Esophagus squamous epithelium (tissue), 5 donors: ENCODE measurements around the gene LTBP3. TPM values are rescaled to one million over a fixed set of nuclear protein-coding genes. Genes with fewer than 3 reads are reported as not detected.
A peak's percentile ranks its signal among the peaks of the same experiment; 100 is the strongest.

Experiments
- DNase-seq: peaks from one replicate; lab custom pipeline; 2025; lab: John Stamatoyannopoulos, UW
- H3K27ac ChIP-seq, 4 donors: fragments of 200-600 bp; sonication (generic); one replicate each; pipeline ENCODE4 v1.5.1; 2016 to 2019; ENCODE audit warnings: mild to moderate bottlenecking in 1 of 4
- H3K27me3 ChIP-seq, 4 donors: fragments of 200-600 bp; sonication (generic); 1 replicate in 3 of 4; 2 replicates in 1 of 4; pipeline versions ENCODE4 v1.5.1 to v1.6.0; 2017 to 2021; ENCODE audit warnings: antibody characterized with exemption in 1 of 4
- H3K36me3 ChIP-seq, 3 donors: fragments of 200-600 bp; sonication (generic); one replicate each; pipeline ENCODE4 v1.5.1; 2016 to 2019
- H3K4me1 ChIP-seq, 3 donors: fragments of 200-600 bp; sonication (generic); one replicate each; pipeline ENCODE4 v1.5.1; 2017 to 2019
- H3K4me3 ChIP-seq, 4 donors: fragments of 200-600 bp; sonication (generic); 1 replicate in 3 of 4; 2 replicates in 1 of 4; pipeline ENCODE4 v1.5.1; 2016 to 2019; ENCODE audit warnings: mild to moderate bottlenecking in 2 of 4, moderate library complexity in 1 of 4
- H3K9me3 ChIP-seq, 3 donors: fragments of 200-600 bp; sonication (generic); one replicate each; pipeline ENCODE4 v1.5.1; 2016 to 2019
- POLR2A ChIP-seq, 4 donors: fragments of 450-650 bp; IDR thresholded peaks; one replicate each; pipeline ENCODE4 v1.6.1; 2017; ENCODE audit warnings: antibody characterized with exemption in 4 of 4, mild to moderate bottlenecking in 4 of 4, moderate library complexity in 3 of 4
- WGBS, 2 donors: methylation state at CpG; one replicate each; pipeline ENCODE4 v1.1.5; 2018; 5-methylcytosine and 5-hydroxymethylcytosine counted together
- intact Hi-C: fragments of 100-400 bp; cut with DNase I; formaldehyde crosslinking; loops from one replicate; pipeline ENCODE4 v1.15.0; 2022
- total RNA-seq, 4 donors: library from RNA; depleted of rRNA; stranded (reverse); fragments of >200 nt; gene quantifications; one replicate each; pipeline ENCODE4 v1.1.0, GENCODE V29; 2016
- TF ChIP-seq, protein P1 (sequence below), 6 experiments: fragments of 450-650 bp in 4 of 6; fragments of 200-600 bp in 2 of 6; sonication (generic) in 2 of 6; IDR thresholded peaks; one replicate each; pipeline ENCODE4 v1.5.1; 2016 to 2019; ENCODE audit warnings: antibody characterized with exemption in 6 of 6, mild to moderate bottlenecking in 4 of 6, moderate library complexity in 4 of 6
- donor health status: DM: yes; HTN: yes; CAD: no.

Gene LTBP3
- total RNA-seq, 4 donors from 2014 or later: 28.1 to 87.5 (median 54.0) TPM

DNA sequence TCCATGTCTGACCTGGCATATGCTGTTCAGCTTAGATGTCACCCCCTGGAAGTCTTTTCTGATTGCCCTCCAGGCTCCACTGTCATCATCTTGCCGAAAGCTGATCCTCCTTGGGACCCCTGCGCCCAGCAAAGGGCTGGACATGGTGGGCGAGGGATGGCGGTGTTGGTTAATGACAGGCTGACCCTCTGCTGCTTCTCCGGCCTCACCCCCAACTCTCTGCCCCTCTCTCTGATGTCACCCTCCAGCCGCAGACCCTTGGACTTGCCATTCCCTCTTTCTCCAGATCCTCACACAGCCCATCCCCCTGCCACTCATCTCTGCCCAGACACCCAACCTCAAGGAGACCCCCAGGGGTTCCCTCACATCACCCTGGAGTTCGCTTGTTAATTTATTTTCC lies 20.0 kb upstream of the LTBP3 start:
- intact Hi-C loops: no loop called here
- Histone ChIP-seq H3K36me3 (peaks cover 27 to 54% (median 30%) of the 10 kb centered on the region in 3 donors), H3K4me3 (peak overlapping the region in 3 of 4 donors; percentile 80 to 92 (median 87)), H3K27me3 (no peaks in the 10 kb centered on the region), H3K9me3 (no peaks in the 10 kb centered on the region), H3K27ac (peak overlapping the region; percentile 96 to 99 (median 98)), H3K4me1 (peaks cover 33 to 71% (median 45%) of the 10 kb centered on the region in 3 donors)
- 94 to 97% methylated on average over 6 to 7 of the region's 7 CpGs for WGBS, 2 donors
- no peak for DNase-seq
- TF ChIP-seq POLR2A (IDR thresholded peaks at IDR 0.05): no peak
- TF ChIP-seq, protein P1, sequence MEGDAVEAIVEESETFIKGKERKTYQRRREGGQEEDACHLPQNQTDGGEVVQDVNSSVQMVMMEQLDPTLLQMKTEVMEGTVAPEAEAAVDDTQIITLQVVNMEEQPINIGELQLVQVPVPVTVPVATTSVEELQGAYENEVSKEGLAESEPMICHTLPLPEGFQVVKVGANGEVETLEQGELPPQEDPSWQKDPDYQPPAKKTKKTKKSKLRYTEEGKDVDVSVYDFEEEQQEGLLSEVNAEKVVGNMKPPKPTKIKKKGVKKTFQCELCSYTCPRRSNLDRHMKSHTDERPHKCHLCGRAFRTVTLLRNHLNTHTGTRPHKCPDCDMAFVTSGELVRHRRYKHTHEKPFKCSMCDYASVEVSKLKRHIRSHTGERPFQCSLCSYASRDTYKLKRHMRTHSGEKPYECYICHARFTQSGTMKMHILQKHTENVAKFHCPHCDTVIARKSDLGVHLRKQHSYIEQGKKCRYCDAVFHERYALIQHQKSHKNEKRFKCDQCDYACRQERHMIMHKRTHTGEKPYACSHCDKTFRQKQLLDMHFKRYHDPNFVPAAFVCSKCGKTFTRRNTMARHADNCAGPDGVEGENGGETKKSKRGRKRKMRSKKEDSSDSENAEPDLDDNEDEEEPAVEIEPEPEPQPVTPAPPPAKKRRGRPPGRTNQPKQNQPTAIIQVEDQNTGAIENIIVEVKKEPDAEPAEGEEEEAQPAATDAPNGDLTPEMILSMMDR (IDR thresholded peaks at IDR 0.05): no peak

DNA sequence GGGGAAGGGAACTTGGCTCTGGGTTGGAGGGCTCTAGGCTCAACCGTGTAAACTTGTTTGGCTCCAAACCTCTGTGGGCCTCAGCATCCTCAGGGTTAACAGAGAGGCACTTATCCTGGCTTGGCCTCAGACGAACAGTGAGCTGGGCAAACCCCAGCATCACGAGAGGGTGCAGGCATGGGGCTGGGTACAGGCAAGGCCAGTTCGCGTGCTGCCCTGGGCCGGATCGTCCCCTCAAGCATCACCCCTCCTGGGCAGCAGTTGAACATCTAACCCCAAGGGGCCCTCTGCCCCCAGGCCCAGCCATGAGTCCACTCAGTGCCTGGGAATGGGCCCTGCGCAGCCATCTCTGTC lies 19.6 kb upstream of the LTBP3 start:
- 60% methylated on average over 2 of the region's 8 CpGs for WGBS, 2 donors
- peak overlapping the region; percentile 96 to 99 (median 98) for H3K27ac ChIP-seq
- DNase-seq: no peak
- H3K36me3 ChIP-seq: peaks cover 27 to 50% (median 30%) of the 10 kb centered on the region in 3 donors
- TF ChIP-seq, protein P1 (IDR thresholded peaks at IDR 0.05): no peak
- no peak for TF ChIP-seq POLR2A (IDR thresholded peaks at IDR 0.05)
- intact Hi-C loops: no loop called here
- H3K4me3 ChIP-seq: peak overlapping the region; percentile 80 to 92 (median 84)
- H3K4me1 ChIP-seq: peaks cover 34 to 75% (median 46%) of the 10 kb centered on the region in 3 donors
- H3K27me3 ChIP-seq: no peaks in the 10 kb centered on the region
- no peaks in the 10 kb centered on the region for H3K9me3 ChIP-seq

DNA sequence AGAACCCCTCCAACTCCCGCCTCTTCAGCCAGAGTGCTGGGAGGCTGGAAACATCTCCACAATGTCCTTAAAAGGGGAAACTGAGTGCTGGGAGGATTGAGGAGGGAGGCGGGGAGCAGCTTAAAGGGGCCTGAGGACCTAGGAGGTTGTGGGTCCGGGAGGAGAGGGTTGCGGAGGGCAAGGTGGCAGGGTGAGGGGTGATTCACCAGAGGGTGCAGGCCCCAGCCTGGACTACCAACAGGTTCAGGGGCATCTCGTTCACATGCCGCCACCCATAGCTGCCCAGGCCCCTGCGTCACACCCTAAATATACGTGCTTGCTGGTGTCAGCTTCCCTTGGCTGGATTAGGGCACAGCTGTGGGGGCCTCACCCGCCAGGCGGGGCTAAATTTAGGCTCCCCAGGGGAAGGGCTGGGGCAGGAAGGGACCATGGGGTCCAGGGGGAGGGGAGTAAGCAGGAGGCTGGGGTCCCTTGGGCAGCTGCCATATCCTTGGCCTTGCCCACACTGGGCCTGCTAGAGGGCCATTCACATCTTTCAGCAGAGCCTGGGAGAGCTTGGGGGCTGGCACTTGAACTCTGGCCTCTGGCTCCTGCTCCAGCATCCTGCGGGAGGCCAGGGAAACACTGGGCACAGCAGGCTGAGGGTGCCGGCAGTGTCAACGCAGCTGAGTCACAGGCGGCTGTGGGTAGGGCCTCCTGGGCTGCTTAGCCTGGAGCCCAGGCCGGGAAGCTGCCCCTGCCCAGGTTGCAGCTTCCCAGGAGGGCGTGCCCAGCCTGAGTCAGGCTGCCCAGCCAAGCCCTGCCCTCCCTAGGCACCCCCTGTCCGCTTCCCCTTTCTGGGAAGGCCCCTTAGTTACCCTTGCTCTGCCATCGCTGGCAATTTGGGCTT lies 19.0 kb upstream of the LTBP3 start:
- Histone ChIP-seq H3K4me1 (peaks cover 34 to 78% (median 48%) of the 10 kb centered on the region in 3 donors), H3K4me3 (peak overlapping the region; percentile 80 to 92 (median 84)), H3K36me3 (peaks cover 26 to 44% (median 27%) of the 10 kb centered on the region in 3 donors), H3K27ac (peak overlapping the region; percentile 96 to 99 (median 98)), H3K9me3 (no peaks in the 10 kb centered on the region), H3K27me3 (no peaks in the 10 kb centered on the region)
- intact Hi-C loops: no loop called here
- DNase-seq: no peak
- TF ChIP-seq, protein P1 (IDR thresholded peaks at IDR 0.05): peak in 1 of 6 experiments; percentile 23
- peak in 2 of 4 donors; percentile 34 to 50 for TF ChIP-seq POLR2A (IDR thresholded peaks at IDR 0.05)
- 0% methylated on average over 2 to 3 of the region's 18 CpGs for WGBS, 2 donors

DNA sequence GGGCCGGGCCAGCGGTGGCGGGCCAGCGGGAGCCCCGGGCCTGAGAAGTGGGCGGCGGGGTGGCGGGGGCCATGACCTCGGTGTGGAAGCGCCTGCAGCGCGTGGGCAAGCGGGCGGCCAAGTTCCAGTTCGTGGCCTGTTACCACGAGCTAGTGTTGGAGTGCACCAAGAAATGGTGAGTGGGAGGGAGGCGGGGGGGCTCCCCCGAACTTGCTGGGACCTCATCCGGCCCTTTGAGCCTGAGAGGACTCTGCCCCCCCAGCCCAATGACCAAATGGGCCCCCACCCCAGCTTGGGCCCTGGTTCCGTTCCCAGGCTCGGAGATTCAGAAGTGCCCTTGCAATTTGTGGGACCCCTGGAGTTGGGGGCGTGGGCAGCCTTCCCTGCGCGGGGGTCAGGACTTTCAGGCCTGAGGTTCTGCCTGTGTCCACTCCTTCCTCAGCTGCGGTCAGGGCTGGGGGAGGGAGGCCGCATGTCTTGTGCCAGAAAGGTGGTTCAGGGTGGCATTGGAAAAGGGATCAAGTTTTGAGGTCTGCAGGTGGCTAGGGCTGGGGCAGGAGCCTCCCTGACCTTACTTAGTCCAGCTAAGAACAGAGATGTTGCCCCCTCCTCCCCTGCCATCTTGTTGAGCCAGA lies 18.2 kb upstream of the LTBP3 start:
- H3K4me1 ChIP-seq: peaks cover 42 to 85% (median 55%) of the 10 kb centered on the region in 3 donors
- peaks cover 18 to 37% (median 20%) of the 10 kb centered on the region in 3 donors for H3K36me3 ChIP-seq
- peak overlapping the region; percentile 96 to 99 (median 98) for H3K27ac ChIP-seq
- intact Hi-C loops: no loop called here
- 0% methylated on average over 2 of the region's 26 CpGs; no CpG with 5 or more reads in 1 of the 2 donors for WGBS, 2 donors
- no peak for DNase-seq
- no peaks in the 10 kb centered on the region for H3K27me3 ChIP-seq
- no peaks in the 10 kb centered on the region for H3K9me3 ChIP-seq
- no peak for TF ChIP-seq POLR2A (IDR thresholded peaks at IDR 0.05)
- TF ChIP-seq, protein P1 (IDR thresholded peaks at IDR 0.05): no peak
- H3K4me3 ChIP-seq: peak overlapping the region; percentile 80 to 92 (median 84)
